H1 (cell line): ENCODE measurements around the gene NPBWR2. TPM values are rescaled to one million over a fixed set of nuclear protein-coding genes. Genes with fewer than 3 reads are reported as not detected.

Source experiments
- E2F6 ChIP-seq: IDR thresholded peaks from 2 replicates; pipeline ENCODE4 v1.6.1; 2012; ENCODE audit warnings: inconsistent platforms
- EP300 ChIP-seq, 2 experiments: IDR thresholded peaks; 1 replicate in 1 of 2; 2 replicates in 1 of 2; pipeline ENCODE4 v1.6.1; 2011 to 2012; ENCODE audit warnings: low read depth in 2 of 2, low read length in 2 of 2, mild to moderate bottlenecking in 2 of 2, borderline replicate concordance in 1 of 2, inconsistent platforms in 1 of 2, moderate library complexity in 1 of 2
- SIX5 ChIP-seq: IDR thresholded peaks from 2 replicates; pipeline ENCODE4 v1.6.1; 2011; ENCODE audit warnings: mild to moderate bottlenecking, low read depth, low read length
- TEAD4 ChIP-seq: IDR thresholded peaks from 2 replicates; pipeline ENCODE4 v1.6.1; 2012; ENCODE audit warnings: low read depth, low read length, inconsistent platforms, mixed read lengths
- polyA plus RNA-seq, 7 experiments: library from polyadenylated mRNA; depleted of rRNA in 3 of 7; stranded (reverse) in 5 of 7; unstranded in 2 of 7; fragments of >200 nt in 5 of 7; fragments of 200-250 nt in 2 of 7; gene quantifications; 1 replicate in 5 of 7; 2 replicates in 1 of 7; 4 replicates in 1 of 7; pipeline versions ENCODE4 v1.2.1 to v1.2.3, GENCODE V29; 2011 to 2013; ENCODE audit warnings: missing spikeins in 2 of 7, mixed read lengths in 2 of 7
- total RNA-seq: library from RNA; stranded (reverse); fragmentation: NEBNext Ultra II Directional; extraction: Animal tissue kit (Norgen Biotek cat#: 25700); gene quantifications from 2 replicates; pipeline ENCODE4 v1.2.1, GENCODE V29; 2021

NPBWR2 gene
- total and polyA plus RNA-seq, 2 of the 8 experiments (the other 6 are each of a cell fraction or from before 2014, with no cell fraction given), result not detected

GRCh38 chr20:64083804-64084684, 23.3 kb downstream of the NPBWR2 start, which contains the start of gene LKAAEAR1 (continued):
- peak; percentile 61 for TF ChIP-seq E2F6
- peak in 1 of 2 experiments; percentile 23; a peak in 1 of 3 replicates for TF ChIP-seq EP300 (IDR thresholded peaks at IDR 0.05; ENCODE audit: borderline replicate concordance in 1 of 2, low read depth in 2 of 2, low read length in 2 of 2)
- TF ChIP-seq TEAD4, result no peak
- TF ChIP-seq SIX5, result no peak
